Measurements from ENCODE around the gene CCDC146. TPM values are rescaled to one million over a fixed set of nuclear protein-coding genes. Genes with fewer than 3 reads are reported as not detected.

The CCDC146 gene
- total and polyA plus RNA-seq, 9 of the 15 experiments (the other 6 are each of a cell fraction or from before 2014, with no cell fraction given): 0.10 to 0.98 (median 0.26) TPM; not detected in 1

GRCh38 chr7:77269360-77270093 lies 147.1 kb downstream of the CCDC146 start (continued):
- TF ChIP-seq RAD51 (IDR thresholded peaks at IDR 0.05; ENCODE audit: borderline replicate concordance, low read depth): no peak
- no peak for TF ChIP-seq ATF1 (CRISPR knock-in tag; IDR thresholded peaks at IDR 0.05)
- TF ChIP-seq ATF1 (tag; IDR thresholded peaks at IDR 0.05): no peak

- CTCF ChIA-PET (ENCODE audit: low intra/inter-chr PET ratio): no interaction called here
- POLR2A ChIA-PET: no interaction called here
- H4K20me1 ChIP-seq (replicated peaks; ENCODE audit: control insufficient read depth, insufficient read depth, low read length): no peaks in the 10 kb centered on the region
- no peak overlapping the region for H3K4me3 ChIP-seq
- no peak overlapping the region for H2AFZ ChIP-seq (ENCODE audit: low read depth, low read length)
- no peaks in the 10 kb centered on the region for H3K4me1 ChIP-seq (replicated peaks in 1 of 2; ENCODE audit: control insufficient read depth in 2 of 2, insufficient read depth in 2 of 2, low read length in 2 of 2)
- H3K36me3 ChIP-seq (ENCODE audit: control insufficient read depth, insufficient read depth, low read length): no peaks in the 10 kb centered on the region
- WGBS (ENCODE audit: insufficient coverage, low coverage, missing lambda C conversion rate): 0% methylated on average over 1 of the region's 1 CpG
- H3K4me2 ChIP-seq (ENCODE audit: insufficient read depth, low read length): no peak overlapping the region
- DNase-seq (ENCODE audit: extremely low read depth in 1 of 4, low spot score in 3 of 4) (no peak), FAIRE-seq (no peak), ATAC-seq (no peak)
- H3K27me3 ChIP-seq (ENCODE audit: control insufficient read depth in 2 of 2, insufficient read depth in 2 of 2, low read length in 2 of 2): peaks cover 0 to 3% of the 10 kb centered on the region in 2 experiments; a peak in 1 of 5 replicates
- H3K9me1 ChIP-seq (ENCODE audit: control insufficient read depth, insufficient read depth, low read length): no peaks in the 10 kb centered on the region
- intact Hi-C loops (cut with micrococcal nuclease) (no loop called here), in situ Hi-C loops (cut with MboI) (no loop called here)
- no peak overlapping the region for H3K27ac ChIP-seq (ENCODE audit: extremely low read depth, low read depth, low read length)
- BruUV-seq (replicated peaks): no TSS peak
- H3K9ac ChIP-seq (ENCODE audit: insufficient read depth in 1 of 2, low read depth in 2 of 2, low read length in 2 of 2): no peak overlapping the region
- TF ChIP-seq ETV6 (IDR thresholded peaks at IDR 0.05; ENCODE audit: borderline replicate concordance in 1 of 2, low read depth in 2 of 2, low read length in 1 of 2) (no peak), ETV6 (CRISPR knock-in tag; IDR thresholded peaks at IDR 0.05; ENCODE audit: borderline replicate concordance) (no peak), SAFB2 (IDR thresholded peaks at IDR 0.05; ENCODE audit: borderline replicate concordance, low read depth, low read length, severe bottlenecking) (no peak), HOMEZ (CRISPR knock-in tag; IDR thresholded peaks at IDR 0.05) (no peak), NRF1 (conservative IDR thresholded peaks at IDR 0.05 in 1 of 2, IDR thresholded peaks at IDR 0.05 in 1 of 2) (no peak), POLR3G (IDR thresholded peaks at IDR 0.05; ENCODE audit: extremely low read depth, insufficient read length, insufficient replicate concordance) (no peak), ZNF551 (CRISPR knock-in tag; IDR thresholded peaks at IDR 0.05) (no peak), FOXP1 (CRISPR knock-in tag; IDR thresholded peaks at IDR 0.05) (no peak), TCFL5 (CRISPR knock-in tag; conservative IDR thresholded peaks at IDR 0.05) (no peak), ZNF217 (CRISPR knock-in tag; IDR thresholded peaks at IDR 0.05) (no peak), MAX (CRISPR knock-in tag; IDR thresholded peaks at IDR 0.05) (no peak), PREB (CRISPR knock-in tag; IDR thresholded peaks at IDR 0.05) (no peak)
- H3K9me3 ChIP-seq (replicated peaks; ENCODE audit: control insufficient read depth, insufficient read depth, low read depth, low read length): no peaks in the 10 kb centered on the region
- H3K79me2 ChIP-seq (ENCODE audit: control insufficient read depth, insufficient read depth, low read length): no peaks in the 10 kb centered on the region
Measured at GRCh38 chr7:77270094-77270480, 147.7 kb downstream of the CCDC146 start.

All from K562 (cell line).